SK-N-MC (cell line): ENCODE results near the gene PON2.

Experiments
- EZH2 ChIP-seq: fragments of 200-600 bp; sonication (generic); IDR thresholded peaks from one replicate; pipeline ENCODE4 v1.6.1; 2017; ENCODE audit warnings: antibody characterized with exemption
- POLR2AphosphoS5 ChIP-seq: IDR thresholded peaks from 2 replicates; pipeline ENCODE4 v1.6.1; 2012; ENCODE audit warnings: mild to moderate bottlenecking, low read depth, low read length, borderline replicate concordance

GRCh38 chr7:95476904-95477594 lies 42.2 kb upstream of the PON2 start:
- TF ChIP-seq EZH2: no peak
- no peak for TF ChIP-seq POLR2AphosphoS5
